Uterus (tissue), 2 donors: ENCODE results near the gene PANK2.

ENCODE experiments used
- CTCF ChIP-seq, 4 experiments: fragments of 200-600 bp in 2 of 4; fragments of 450-650 bp in 2 of 4; sonication (generic) in 2 of 4; IDR thresholded peaks; one replicate each; pipeline ENCODE4 v1.5.1; 2016 to 2019; ENCODE audit warnings: antibody characterized with exemption in 4 of 4, mild to moderate bottlenecking in 2 of 4, moderate library complexity in 1 of 4
- POLR2A ChIP-seq, 2 donors: fragments of 450-650 bp; IDR thresholded peaks; one replicate each; pipeline ENCODE4 v1.6.1; 2016; ENCODE audit warnings: antibody characterized with exemption in 2 of 2, mild to moderate bottlenecking in 1 of 2, moderate library complexity in 1 of 2

GRCh38 chr20:3935956-3936340, 46.8 kb downstream of the PANK2 start:
- no peak for TF ChIP-seq CTCF (IDR thresholded peaks at IDR 0.05)
- no peak for TF ChIP-seq POLR2A (IDR thresholded peaks at IDR 0.05)
